GM19328 (cell line): Measurements from ENCODE around the gene KIAA1217.

ENCODE experiments used
- ATAC-seq: cut with Tn5 transposase; IDR thresholded peaks from one replicate; pipeline ENCODE4 v1.9.1; 2021; ENCODE audit warnings: mild to moderate bottlenecking, moderate library complexity; ENCODE audit not compliant: unreplicated experiment

Gene KIAA1217

GRCh38 chr10:24397662-24398061 lies 188.7 kb downstream of the KIAA1217 start:
- no peak for ATAC-seq

GRCh38 chr10:24404567-24404966 lies 195.6 kb downstream of the KIAA1217 start:
- no peak for ATAC-seq

- no peak for ATAC-seq
Measured at GRCh38 chr10:24405635-24406034, 196.7 kb downstream of the KIAA1217 start.

GRCh38 chr10:24406809-24407483 lies 198.0 kb downstream of the KIAA1217 start:
- no peak for ATAC-seq

- no peak for ATAC-seq
Measured at GRCh38 chr10:24407928-24408327, 199.0 kb downstream of the KIAA1217 start.

GRCh38 chr10:24408365-24408764 lies 199.4 kb downstream of the KIAA1217 start:
- ATAC-seq, result no peak

- no peak for ATAC-seq
Measured at GRCh38 chr10:24414597-24414996, 205.7 kb downstream of the KIAA1217 start.

- ATAC-seq, result no peak
Measured at GRCh38 chr10:24415455-24416125, 206.7 kb downstream of the KIAA1217 start.

- no peak for ATAC-seq
Measured at GRCh38 chr10:24416248-24416647, 207.3 kb downstream of the KIAA1217 start.

GRCh38 chr10:24417053-24417452 lies 208.1 kb downstream of the KIAA1217 start:
- no peak for ATAC-seq

GRCh38 chr10:24418532-24418931 lies 209.6 kb downstream of the KIAA1217 start:
- no peak for ATAC-seq

GRCh38 chr10:24419066-24419465 lies 210.1 kb downstream of the KIAA1217 start:
- ATAC-seq, result no peak

GRCh38 chr10:24425151-24425550 lies 216.2 kb downstream of the KIAA1217 start:
- ATAC-seq, result no peak

- ATAC-seq, result no peak
Measured at GRCh38 chr10:24427678-24428409, 218.9 kb downstream of the KIAA1217 start.

GRCh38 chr10:24428410-24428782 lies 219.5 kb downstream of the KIAA1217 start:
- ATAC-seq, result no peak

GRCh38 chr10:24430591-24430990 lies 221.7 kb downstream of the KIAA1217 start:
- no peak for ATAC-seq

GRCh38 chr10:24432478-24433416 lies 223.8 kb downstream of the KIAA1217 start:
- ATAC-seq, result no peak

GRCh38 chr10:24433705-24434104 lies 224.8 kb downstream of the KIAA1217 start:
- ATAC-seq, result no peak

GRCh38 chr10:24434961-24435360 lies 226.0 kb downstream of the KIAA1217 start:
- no peak for ATAC-seq

GRCh38 chr10:24435374-24435773 lies 226.4 kb downstream of the KIAA1217 start:
- ATAC-seq, result no peak

GRCh38 chr10:24437302-24437701 lies 228.4 kb downstream of the KIAA1217 start:
- ATAC-seq, result no peak
